ENCODE results near the gene CACNG1.
"Not testable (repeated sequence)": the region's sequence is repeated elsewhere in the genome, so short reads cannot be mapped to it uniquely, and the experiment has no call there.

Gene CACNG1

DNA sequence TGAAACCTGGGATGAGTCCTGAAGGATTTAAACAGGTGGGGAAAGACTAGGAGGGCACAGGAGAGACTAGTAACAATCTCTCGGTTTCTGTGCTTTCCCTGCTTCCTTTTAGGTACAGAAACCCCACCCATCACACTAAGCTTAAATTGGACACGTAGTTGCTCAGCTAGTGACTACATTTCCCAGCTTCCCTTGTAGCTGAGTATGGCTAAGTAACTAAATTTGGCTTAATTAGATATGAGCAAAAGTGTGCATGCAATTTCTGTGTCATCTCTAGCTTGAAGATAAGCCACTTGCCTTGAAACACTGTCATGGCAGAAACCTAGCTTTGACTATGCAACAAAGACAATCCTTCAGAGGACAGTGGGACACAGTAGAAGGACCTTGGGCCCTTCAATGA is 36.5 kb downstream of the CACNG1 start:
- no peak for DNase-seq

DNA sequence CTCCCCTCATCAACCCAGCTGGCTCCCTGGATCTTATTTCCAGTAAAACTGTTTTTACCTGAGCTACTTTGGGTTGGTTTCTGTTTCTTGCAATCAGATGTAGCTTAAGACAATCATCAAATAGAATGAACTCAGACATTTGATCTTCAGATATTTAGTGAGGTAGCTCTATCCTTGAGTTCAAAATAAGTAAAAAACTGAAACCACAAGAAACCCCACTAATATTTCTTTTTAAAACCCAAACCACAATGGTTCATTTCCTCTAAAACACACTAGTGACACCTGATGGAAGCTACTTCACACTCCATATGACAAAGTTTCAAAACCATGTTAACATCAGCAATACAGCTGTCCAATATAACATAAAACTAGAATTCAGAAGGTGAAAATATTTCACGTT is 37.8 kb downstream of the CACNG1 start:
- DNase-seq: no peak

DNA sequence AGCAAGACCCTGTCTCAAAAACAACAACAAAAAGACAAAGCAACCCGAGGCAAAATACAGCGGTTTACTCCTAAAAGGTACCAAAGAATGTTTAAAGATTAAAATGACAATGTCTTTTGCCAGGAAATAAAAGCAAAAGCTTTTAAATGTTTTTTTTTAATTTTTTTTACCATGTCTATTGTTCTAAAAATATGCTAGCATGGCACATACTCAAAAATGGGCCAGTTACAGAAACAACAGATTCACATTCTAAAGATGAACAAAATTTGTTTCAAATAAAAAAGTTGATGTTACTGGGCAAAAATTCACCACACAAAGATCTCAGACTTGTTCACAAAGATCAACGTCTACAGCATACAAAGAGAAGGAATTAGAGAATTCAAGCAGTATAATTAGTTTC is 41.1 kb downstream of the CACNG1 start:
- DNase-seq: no peak

DNA sequence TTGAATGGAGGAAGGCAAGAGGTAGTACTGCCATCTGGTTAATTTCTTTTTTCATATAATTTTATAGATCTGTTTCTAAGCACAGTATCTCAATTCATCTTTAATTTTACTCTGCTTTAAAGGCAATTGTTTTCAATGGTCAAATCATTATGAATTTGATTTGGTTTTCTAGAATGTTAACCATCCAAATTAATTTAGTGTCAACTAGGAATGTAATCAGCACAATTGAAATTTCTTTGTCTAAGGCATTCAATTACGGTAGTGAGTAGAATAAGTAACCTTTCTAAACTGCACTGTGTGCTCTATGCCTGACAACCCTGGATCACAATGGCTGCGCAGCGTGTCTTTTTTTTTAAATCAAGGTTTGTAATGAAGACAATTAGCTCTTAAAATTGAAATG is 44.3 kb downstream of the CACNG1 start:
- DNase-seq: no peak

DNA sequence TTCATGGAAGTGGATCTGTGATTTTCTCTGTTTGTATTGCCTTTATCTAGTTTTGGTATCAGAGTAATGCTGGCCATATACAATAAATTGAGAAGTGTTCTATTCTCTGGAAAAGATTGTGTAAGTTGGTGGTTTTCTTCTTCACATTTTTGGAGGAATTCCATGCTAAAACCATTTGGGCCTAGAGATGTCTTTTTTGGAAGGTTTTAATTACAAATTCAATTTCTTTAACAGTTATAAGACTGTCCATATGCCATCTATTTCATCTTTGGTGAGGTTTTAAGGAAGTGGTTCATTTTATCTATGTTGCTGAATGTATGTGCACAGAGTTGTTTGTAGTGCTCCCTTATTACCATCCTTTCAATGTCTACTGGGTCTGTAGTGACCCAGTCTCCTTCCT is 46.0 kb downstream of the CACNG1 start:
- DNase-seq: no peak

DNA sequence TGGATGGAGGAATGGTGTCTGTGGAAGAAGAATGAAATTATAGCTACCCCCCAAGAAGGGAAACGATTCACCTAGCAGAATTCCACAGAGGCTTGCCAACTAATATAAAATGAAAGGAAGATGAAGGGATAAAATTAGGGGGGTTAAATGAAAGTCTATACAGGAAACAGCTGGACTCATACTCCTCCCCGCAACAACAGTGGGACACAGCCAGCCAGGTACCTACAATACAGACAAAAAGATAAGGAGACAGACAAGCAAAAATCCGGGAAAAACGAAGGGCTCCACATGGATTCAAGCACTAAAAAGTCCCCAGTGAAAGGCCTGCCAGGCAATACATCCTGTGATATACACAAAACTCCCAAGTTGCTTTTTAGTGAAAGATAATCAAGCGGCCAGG is 47.9 kb downstream of the CACNG1 start:
- DNase-seq: no peak

DNA sequence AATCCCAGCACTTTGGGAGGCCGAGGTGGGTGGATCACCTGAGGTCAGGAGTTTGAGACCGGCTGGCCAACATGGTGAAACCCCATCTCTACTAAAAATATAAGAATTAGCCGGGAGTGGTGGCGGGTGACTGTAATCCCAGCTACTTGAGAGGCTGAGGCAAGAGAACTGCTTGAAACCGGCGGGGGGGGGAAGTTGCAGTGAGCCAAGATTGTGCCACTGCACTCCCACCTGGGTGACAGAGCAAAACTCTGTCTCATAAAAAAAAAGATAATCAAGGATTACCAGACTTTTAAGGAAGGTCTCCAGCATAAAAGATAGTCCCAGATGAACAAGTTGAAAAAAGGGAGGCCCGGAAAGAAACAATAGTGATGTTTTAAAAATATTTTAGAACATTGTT is 48.4 kb downstream of the CACNG1 start:
- not testable (repeated sequence) for DNase-seq

DNA sequence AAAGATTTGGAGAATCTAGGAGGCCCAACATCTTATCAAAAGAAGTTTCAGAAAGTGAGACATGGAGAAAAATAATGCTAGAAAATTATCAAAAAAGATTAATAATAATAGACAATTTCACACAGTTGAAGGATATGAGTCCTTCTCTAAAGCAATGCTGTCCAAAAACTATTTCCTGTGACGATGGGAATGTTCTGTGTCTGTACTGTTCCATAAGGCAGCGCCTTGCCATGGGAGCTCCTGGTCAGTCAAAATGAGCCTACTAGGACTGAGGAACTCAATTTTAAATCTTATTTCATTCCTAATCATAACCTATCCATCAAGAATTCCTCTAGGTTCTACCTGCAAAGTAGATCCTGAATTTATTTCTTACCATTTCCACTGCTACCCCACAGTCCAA is 49.0 kb downstream of the CACNG1 start:
- no peak for DNase-seq

DNA sequence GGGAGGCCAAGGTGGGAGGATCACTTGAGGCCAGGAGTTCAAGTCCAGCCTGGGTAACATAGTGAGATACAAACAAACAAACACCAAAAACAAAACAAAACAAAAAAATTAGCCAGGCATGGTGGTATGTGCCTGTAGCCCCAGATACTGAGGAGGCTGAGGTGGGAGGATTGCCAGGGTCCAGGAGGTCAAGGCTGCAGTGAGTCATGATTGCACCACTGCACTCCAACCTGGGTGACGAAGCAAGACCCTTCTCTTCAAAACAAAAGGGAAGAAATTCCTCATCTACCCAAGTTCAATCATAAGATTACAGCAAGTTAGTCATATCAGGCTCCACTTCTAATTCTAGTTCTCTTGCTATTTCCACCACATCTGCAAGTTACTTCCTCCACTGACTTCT is 50.9 kb downstream of the CACNG1 start:
- DNase-seq: not testable (repeated sequence)

DNA sequence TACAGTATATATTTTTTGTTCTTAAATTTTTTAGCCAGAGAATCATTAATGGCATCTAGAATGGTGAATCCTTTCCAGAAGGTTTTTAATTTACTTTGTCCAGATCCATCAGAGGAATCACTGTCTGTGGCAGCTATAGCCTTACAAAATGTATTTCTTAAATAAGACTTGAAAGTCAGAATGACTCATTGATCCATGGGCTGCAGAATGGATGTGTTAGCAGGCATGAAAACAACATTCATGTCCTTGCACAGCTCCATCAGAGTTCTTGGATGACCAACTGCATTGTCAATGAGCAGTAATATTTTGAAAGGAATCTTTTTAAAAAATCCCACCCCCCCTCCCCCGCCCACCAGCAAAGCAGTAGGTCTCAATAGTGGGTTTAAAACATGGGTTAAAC is 51.4 kb downstream of the CACNG1 start:
- DNase-seq: no peak

DNA sequence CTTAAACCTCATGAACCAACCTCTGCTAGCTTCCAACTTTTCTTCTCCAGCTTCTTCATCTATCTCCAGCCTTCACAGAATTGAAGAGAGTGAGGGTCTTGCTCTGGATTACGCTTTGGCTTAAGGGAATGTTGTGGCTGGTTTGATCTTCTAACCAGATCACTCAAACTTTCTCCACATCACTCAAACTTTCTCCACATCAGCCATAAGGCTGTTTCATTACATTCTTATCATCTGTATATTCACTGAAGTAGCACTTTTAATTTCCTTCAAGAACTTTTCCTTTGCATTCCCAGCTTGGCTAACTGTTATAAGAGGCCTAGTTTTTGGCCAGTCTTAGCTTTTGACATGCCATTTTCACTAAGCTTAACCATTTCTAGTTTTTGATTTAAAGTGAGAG is 52.3 kb downstream of the CACNG1 start:
- DNase-seq: no peak

DNA sequence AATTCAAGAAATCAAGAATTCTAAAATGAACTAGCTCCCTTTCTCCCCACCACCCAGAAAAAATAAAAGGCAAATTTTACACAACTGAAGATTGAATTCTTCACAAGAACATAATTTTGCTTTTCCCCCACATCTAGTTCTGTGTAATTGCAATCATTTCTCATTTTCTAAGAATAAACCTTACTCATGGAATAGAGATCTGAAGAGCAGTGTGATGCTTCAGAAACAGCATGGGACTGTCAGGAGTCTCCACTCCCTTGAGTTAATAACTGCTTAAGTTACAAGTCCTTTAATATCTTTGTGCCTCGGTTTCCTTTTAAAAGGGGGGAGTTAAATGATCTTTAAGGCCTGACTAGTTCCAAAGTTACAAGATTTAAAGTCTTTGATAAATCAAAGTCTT is 53.7 kb downstream of the CACNG1 start:
- no peak for DNase-seq

DNA sequence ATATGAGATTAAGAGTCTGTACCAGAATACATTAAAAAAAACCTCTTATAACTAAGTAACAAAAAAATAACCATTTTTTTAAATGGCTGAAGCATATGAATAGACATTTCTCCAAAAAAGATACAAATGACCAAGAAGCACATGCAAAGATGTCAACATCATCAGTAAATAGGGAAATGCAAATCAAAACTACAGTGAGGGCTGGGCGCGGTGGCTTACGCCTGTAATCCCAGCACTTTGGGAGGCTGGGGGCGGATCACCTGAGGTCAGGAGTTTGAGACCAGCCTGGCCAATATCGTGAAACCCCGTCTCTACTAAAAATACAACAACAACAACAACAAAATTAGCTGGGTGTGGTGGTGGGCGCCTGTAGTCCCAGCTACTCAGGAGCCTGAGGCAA is 60.3 kb downstream of the CACNG1 start:
- DNase-seq: not testable (repeated sequence)

DNA sequence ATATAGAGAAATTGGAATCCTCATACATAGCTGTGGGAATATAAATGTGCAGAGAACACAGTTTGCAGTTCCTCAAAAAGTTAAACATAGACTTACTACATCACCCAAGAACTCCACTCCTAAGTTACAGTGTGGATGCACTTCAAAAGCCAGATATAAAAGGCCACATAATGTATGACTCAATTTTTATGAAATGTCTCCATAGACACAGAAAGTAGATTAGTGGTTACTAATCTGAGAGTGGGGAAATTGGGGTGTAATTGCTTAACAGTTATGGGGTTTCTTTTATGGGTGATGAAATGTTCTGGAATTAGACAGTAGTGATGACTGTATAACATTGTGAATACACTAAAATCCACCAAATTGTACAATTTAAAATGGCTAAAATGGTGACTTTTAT is 60.9 kb downstream of the CACNG1 start:
- DNase-seq: no peak
